ENCODE measurements around the gene EDDM13. TPM values are rescaled to one million over a fixed set of nuclear protein-coding genes. Genes with fewer than 3 reads are reported as not detected.
"Not testable (repeated sequence)": the region's sequence is repeated elsewhere in the genome, so short reads cannot be mapped to it uniquely, and the experiment has no call there.

EDDM13 gene
- total RNA-seq, 1 donor: not detected

- no peaks in the 10 kb centered on the region for H4K20me1 ChIP-seq (ENCODE audit: insufficient read depth, low read length)
- no peaks in the 10 kb centered on the region for H3K9me3 ChIP-seq (ENCODE audit: low read depth, low read length)
- no peaks in the 10 kb centered on the region for H3K4me1 ChIP-seq (ENCODE audit: insufficient read depth, low read length)
- no peak overlapping the region for H3K27ac ChIP-seq (ENCODE audit: low read depth, low read length)
- TF ChIP-seq CTCF (IDR thresholded peaks at IDR 0.05; ENCODE audit: extremely low read depth, low read depth, low read length): no peak
- no peaks in the 10 kb centered on the region for H3K79me2 ChIP-seq (ENCODE audit: insufficient read depth, low read length)
- H3K27me3 ChIP-seq (ENCODE audit: insufficient read depth, low read length): no peaks in the 10 kb centered on the region
- H3K4me3 ChIP-seq (ENCODE audit: insufficient read depth, low read length): no peak overlapping the region
- H2AFZ ChIP-seq (ENCODE audit: low read length): no peak overlapping the region
- H3K36me3 ChIP-seq (ENCODE audit: insufficient read depth, low read length): no peaks in the 10 kb centered on the region
- H3K4me2 ChIP-seq (ENCODE audit: insufficient read depth, low read length): no peak overlapping the region
- no peak for DNase-seq (ENCODE audit: insufficient read length, low spot score, missing footprints)
Observed at GRCh38 chr19:56261145-56261544, 11.4 kb upstream of the EDDM13 start.

- H3K4me2 ChIP-seq (ENCODE audit: insufficient read depth, low read length); H3K36me3 ChIP-seq (ENCODE audit: insufficient read depth, low read length); H3K27me3 ChIP-seq (ENCODE audit: insufficient read depth, low read length); H4K20me1 ChIP-seq (ENCODE audit: insufficient read depth, low read length); H2AFZ ChIP-seq (ENCODE audit: low read length); H3K4me3 ChIP-seq (ENCODE audit: insufficient read depth, low read length); H3K27ac ChIP-seq (ENCODE audit: low read depth, low read length); H3K79me2 ChIP-seq (ENCODE audit: insufficient read depth, low read length); H3K4me1 ChIP-seq (ENCODE audit: insufficient read depth, low read length); H3K9me3 ChIP-seq (ENCODE audit: low read depth, low read length); DNase-seq (ENCODE audit: insufficient read length, low spot score, missing footprints): not testable (repeated sequence)
Observed at GRCh38 chr19:56261932-56262331, 10.6 kb upstream of the EDDM13 start.

DNA sequence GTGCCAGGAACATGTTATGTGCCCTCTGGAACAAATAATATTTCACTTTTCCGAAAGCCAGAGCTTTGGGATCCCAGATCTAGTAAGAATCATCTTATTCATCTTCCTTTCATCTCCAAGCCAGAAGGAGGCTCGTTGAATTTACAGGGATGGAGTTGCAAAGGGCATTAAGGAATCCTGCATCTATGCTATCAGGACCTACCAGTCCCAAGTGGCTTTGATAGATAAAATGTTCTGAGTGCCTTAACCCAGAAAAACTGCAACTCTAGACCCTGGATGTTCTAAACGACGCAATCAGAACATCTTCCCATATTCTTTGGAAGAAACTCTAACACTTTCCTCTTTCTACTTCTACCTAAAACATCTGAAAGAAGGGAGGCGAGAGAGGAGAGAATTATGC is 9.2 kb upstream of the EDDM13 start:
- no peaks in the 10 kb centered on the region for H3K9me3 ChIP-seq (ENCODE audit: low read depth, low read length)
- no peak overlapping the region for H3K4me2 ChIP-seq (ENCODE audit: insufficient read depth, low read length)
- H3K36me3 ChIP-seq (ENCODE audit: insufficient read depth, low read length): no peaks in the 10 kb centered on the region
- no peak overlapping the region for H3K4me3 ChIP-seq (ENCODE audit: insufficient read depth, low read length)
- no peak overlapping the region for H2AFZ ChIP-seq (ENCODE audit: low read length)
- no peaks in the 10 kb centered on the region for H3K4me1 ChIP-seq (ENCODE audit: insufficient read depth, low read length)
- no peaks in the 10 kb centered on the region for H3K79me2 ChIP-seq (ENCODE audit: insufficient read depth, low read length)
- no peak overlapping the region for H3K27ac ChIP-seq (ENCODE audit: low read depth, low read length)
- TF ChIP-seq CTCF (IDR thresholded peaks at IDR 0.05; ENCODE audit: extremely low read depth, low read depth, low read length): no peak
- no peaks in the 10 kb centered on the region for H4K20me1 ChIP-seq (ENCODE audit: insufficient read depth, low read length)
- no peak for DNase-seq (ENCODE audit: insufficient read length, low spot score, missing footprints)
- H3K27me3 ChIP-seq (ENCODE audit: insufficient read depth, low read length): no peaks in the 10 kb centered on the region

DNA sequence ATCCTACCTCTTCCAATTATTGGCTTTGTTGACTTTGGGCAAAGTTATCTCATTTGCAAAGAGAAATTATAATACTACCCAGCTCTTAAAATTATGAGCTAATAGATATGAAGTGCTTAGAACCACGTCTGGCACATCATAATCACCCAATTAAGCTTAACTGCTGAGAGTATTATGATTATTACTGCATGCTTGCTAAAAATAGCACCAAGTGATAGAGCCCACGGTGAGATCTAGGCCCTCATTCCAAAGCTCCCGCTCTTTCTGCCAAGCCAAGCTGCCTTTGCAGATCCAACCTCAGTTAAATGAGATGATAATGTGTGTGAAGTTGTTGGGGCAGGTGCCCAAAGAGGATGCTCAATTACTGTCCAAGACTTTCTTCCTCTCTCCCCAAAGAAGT is 6.5 kb upstream of the EDDM13 start:
- Histone ChIP-seq H3K4me2 (ENCODE audit: insufficient read depth, low read length) (no peak overlapping the region), H3K36me3 (ENCODE audit: insufficient read depth, low read length) (no peaks in the 10 kb centered on the region), H3K27ac (ENCODE audit: low read depth, low read length) (no peak overlapping the region), H4K20me1 (ENCODE audit: insufficient read depth, low read length) (no peaks in the 10 kb centered on the region), H3K9me3 (ENCODE audit: low read depth, low read length) (no peaks in the 10 kb centered on the region), H3K4me1 (ENCODE audit: insufficient read depth, low read length) (no peaks in the 10 kb centered on the region), H3K79me2 (ENCODE audit: insufficient read depth, low read length) (no peaks in the 10 kb centered on the region), H3K4me3 (ENCODE audit: insufficient read depth, low read length) (no peak overlapping the region), H3K27me3 (ENCODE audit: insufficient read depth, low read length) (no peaks in the 10 kb centered on the region), H2AFZ (ENCODE audit: low read length) (no peak overlapping the region)
- no peak for DNase-seq (ENCODE audit: insufficient read length, low spot score, missing footprints)
- no peak for TF ChIP-seq CTCF (IDR thresholded peaks at IDR 0.05; ENCODE audit: extremely low read depth, low read depth, low read length)

DNA sequence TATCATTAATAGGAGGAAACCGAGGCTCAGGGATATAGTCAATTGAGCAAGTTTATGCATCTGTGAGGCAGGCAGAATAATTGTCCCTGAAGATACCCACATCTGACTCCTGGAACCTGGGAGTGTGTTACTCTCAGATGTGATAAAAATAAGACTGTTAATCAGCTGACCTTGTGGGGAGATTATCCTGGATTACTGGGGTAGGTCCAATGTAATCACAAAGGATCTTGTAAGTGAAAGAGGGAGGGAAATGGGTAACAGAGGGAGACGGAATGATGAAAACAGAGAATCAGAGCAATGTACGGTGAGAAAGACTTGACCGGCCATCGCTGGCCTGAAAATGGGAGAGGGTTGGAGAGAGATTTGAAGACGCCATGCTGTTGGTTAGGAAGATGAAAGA is 3.2 kb upstream of the EDDM13 start:
- no peak overlapping the region for H2AFZ ChIP-seq (ENCODE audit: low read length)
- H3K36me3 ChIP-seq (ENCODE audit: insufficient read depth, low read length): no peaks in the 10 kb centered on the region
- no peak overlapping the region for H3K27ac ChIP-seq (ENCODE audit: low read depth, low read length)
- TF ChIP-seq CTCF (IDR thresholded peaks at IDR 0.05; ENCODE audit: extremely low read depth, low read depth, low read length): no peak
- peaks cover 6% of the 10 kb centered on the region for H3K4me1 ChIP-seq (ENCODE audit: insufficient read depth, low read length)
- H3K9me3 ChIP-seq (ENCODE audit: low read depth, low read length): no peaks in the 10 kb centered on the region
- H4K20me1 ChIP-seq (ENCODE audit: insufficient read depth, low read length): no peaks in the 10 kb centered on the region
- no peak overlapping the region for H3K4me3 ChIP-seq (ENCODE audit: insufficient read depth, low read length)
- H3K79me2 ChIP-seq (ENCODE audit: insufficient read depth, low read length): no peaks in the 10 kb centered on the region
- H3K4me2 ChIP-seq (ENCODE audit: insufficient read depth, low read length): no peak overlapping the region
- DNase-seq (ENCODE audit: insufficient read length, low spot score, missing footprints): no peak
- H3K27me3 ChIP-seq (ENCODE audit: insufficient read depth, low read length): no peaks in the 10 kb centered on the region
